Ovary (tissue), 9 donors: ENCODE measurements around the gene MAP2K5. TPM values are rescaled to one million over a fixed set of nuclear protein-coding genes. Genes with fewer than 3 reads are reported as not detected.

Experiments
- DNase-seq, 5 donors: peaks; one replicate each; pipeline ENCODE4 v3.0.0-alpha.2; 2019 to 2020
- H3K27ac ChIP-seq, 2 donors: fragments of 200-600 bp; one replicate each; pipeline versions ENCODE4 v1.5.1 to v1.8.0; 2019 to 2022
- H3K27me3 ChIP-seq: fragments of 200-600 bp; one replicate; pipeline ENCODE4 v1.8.0; 2022
- H3K36me3 ChIP-seq: fragments of 200-600 bp; sonication (generic); one replicate; pipeline ENCODE4 v1.5.1; 2019
- H3K4me1 ChIP-seq: one replicate; pipeline ENCODE4 v1.8.1; 2013; ENCODE audit warnings: mild to moderate bottlenecking, moderate library complexity; ENCODE audit not compliant: insufficient read depth
- H3K4me3 ChIP-seq: fragments of 200-600 bp; sonication (generic); one replicate; pipeline ENCODE4 v1.5.1; 2017
- H3K9me3 ChIP-seq, 2 donors: fragments of 200-600 bp in 1 of 2; sonication (generic) in 1 of 2; one replicate each; pipeline versions ENCODE4 v1.5.1 to v1.8.1; 2013 to 2019; ENCODE audit warnings: mild to moderate bottlenecking in 1 of 2, moderate library complexity in 1 of 2
- EP300 ChIP-seq: sonication (generic); formaldehyde crosslinking; IDR thresholded peaks from one replicate; pipeline ENCODE4 v1.6.1; 2017; ENCODE audit warnings: antibody characterized with exemption
- POLR2A ChIP-seq: fragments of 450-650 bp; IDR thresholded peaks from one replicate; pipeline ENCODE4 v1.6.1; 2017; ENCODE audit warnings: antibody characterized with exemption, mild to moderate bottlenecking, moderate library complexity
- WGBS, 3 donors: extraction: QIAGEN DNeasy Blood & Tissue Kit in 1 of 3; methylation state at CpG; one replicate each; pipeline versions ENCODE4 v1.1.5 to v1.1.7; 2013 to 2017; 5-methylcytosine and 5-hydroxymethylcytosine counted together
- intact Hi-C, 4 donors: fragments of 100-400 bp; cut with DNase I; formaldehyde crosslinking; loops; one replicate each; pipeline versions ENCODE4 v1.11.0 to v1.15.1; 2022 to 2023
- polyA plus RNA-seq, 2 donors: library from polyadenylated mRNA; stranded (reverse); fragments of 200-250 nt in 1 of 2; fragments of 350-450 nt in 1 of 2; fragmentation: Illumina TruSeq in 1 of 2; extraction: RNeasy Lipid Tissue Mini Kit (QIAGEN cat#74804) in 1 of 2; gene quantifications; one replicate each; pipeline ENCODE4 v1.2.3, GENCODE V29; 2013 to 2014
- total RNA-seq, 7 donors: library from RNA; depleted of rRNA in 2 of 7; stranded (reverse); fragments of >200 nt in 2 of 7; fragmentation: NEBNext Ultra II Directional in 3 of 7; extraction: Animal tissue kit (Norgen Biotek cat#: 25700) in 3 of 7; gene quantifications; one replicate each; pipeline versions ENCODE4 v1.1.0 to v1.2.4, GENCODE V29; 2016 to 2023
- TF ChIP-seq, protein P1 (sequence below), 3 donors: fragments of 450-650 bp in 2 of 3; fragments of 200-600 bp in 1 of 3; IDR thresholded peaks; one replicate each; pipeline versions ENCODE4 v1.5.1 to v1.8.0; 2016 to 2022; ENCODE audit warnings: antibody characterized with exemption in 3 of 3, mild to moderate bottlenecking in 1 of 3
- donor health status: DM: no; HTN: no; CAD: no; lungs with moderate emphysema.
- donor health status: DM: no; HTN: no; CAD: no.
- donor health status: Bipolar disorder and iron deficiency.
- donor health status: DM: yes; HTN: yes; CAD: no.
- donor health status: DM: no; HTN: no; CAD: no.
- donor health status: DM: yes; HTN: yes; CAD: no.

Gene MAP2K5
- total and polyA plus RNA-seq, 9 donors = 4.0 to 39.8 (median 23.2) TPM

DNA sequence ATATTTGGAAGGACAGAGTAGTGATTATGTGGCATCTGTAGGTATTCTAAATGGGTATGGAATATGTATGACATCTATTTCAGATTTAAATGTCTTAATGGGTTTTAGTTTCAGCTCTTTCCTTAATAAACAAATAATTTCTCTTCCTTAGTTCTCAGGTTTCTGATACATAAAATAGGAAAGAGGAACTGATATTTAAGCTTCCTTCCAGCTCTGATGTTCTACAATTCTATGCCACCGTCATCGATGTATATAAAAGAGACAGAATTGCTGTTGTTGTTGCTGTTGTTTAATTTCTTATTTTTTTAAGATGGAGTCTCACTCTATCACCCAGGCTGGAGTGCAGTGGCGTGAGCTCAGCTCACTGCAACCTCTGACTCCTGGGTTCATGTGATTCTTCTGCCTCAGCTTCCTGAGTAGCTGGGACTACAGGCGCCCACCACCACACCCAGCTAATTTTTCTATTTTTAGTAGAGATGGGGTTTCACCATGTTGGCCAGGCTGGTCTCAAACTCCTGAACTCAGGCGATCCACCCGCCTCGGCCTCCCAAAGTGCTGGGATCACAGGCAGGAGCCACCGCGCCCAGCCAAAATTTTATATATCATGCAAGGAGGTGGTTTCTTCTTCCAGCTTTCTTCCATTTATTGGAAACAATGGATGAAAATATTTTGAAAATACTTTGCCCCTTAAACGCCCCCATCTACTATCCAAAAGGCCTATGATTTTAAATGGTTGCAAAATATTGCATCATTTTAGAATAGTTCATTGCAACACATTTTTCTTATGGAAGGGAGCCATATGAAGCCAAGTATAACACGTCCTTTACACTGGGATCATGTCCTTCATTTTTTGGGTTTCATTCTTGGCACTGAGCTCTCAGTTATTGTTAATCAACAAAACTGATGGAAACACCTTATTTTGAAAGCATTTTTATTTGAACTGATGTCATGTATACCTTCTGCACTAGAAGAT is 35.4 kb upstream of the MAP2K5 start:
- no peak for DNase-seq
- Histone ChIP-seq H3K27ac (no peak overlapping the region), H3K9me3 (no peaks in the 10 kb centered on the region), H3K27me3 (no peaks in the 10 kb centered on the region), H3K4me1 (no peaks in the 10 kb centered on the region), H3K36me3 (no peaks in the 10 kb centered on the region), H3K4me3 (no peak overlapping the region)
- intact Hi-C loops = loop anchor here in 2 of 4 donors (10.0 kb wide), 1 partner anchor 328 kb away; no protein-coding TSS in a partner anchor
- TF ChIP-seq EP300 (no peak), POLR2A (no peak)
- TF ChIP-seq, protein P1, sequence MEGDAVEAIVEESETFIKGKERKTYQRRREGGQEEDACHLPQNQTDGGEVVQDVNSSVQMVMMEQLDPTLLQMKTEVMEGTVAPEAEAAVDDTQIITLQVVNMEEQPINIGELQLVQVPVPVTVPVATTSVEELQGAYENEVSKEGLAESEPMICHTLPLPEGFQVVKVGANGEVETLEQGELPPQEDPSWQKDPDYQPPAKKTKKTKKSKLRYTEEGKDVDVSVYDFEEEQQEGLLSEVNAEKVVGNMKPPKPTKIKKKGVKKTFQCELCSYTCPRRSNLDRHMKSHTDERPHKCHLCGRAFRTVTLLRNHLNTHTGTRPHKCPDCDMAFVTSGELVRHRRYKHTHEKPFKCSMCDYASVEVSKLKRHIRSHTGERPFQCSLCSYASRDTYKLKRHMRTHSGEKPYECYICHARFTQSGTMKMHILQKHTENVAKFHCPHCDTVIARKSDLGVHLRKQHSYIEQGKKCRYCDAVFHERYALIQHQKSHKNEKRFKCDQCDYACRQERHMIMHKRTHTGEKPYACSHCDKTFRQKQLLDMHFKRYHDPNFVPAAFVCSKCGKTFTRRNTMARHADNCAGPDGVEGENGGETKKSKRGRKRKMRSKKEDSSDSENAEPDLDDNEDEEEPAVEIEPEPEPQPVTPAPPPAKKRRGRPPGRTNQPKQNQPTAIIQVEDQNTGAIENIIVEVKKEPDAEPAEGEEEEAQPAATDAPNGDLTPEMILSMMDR (IDR thresholded peaks at IDR 0.05) = no peak
- WGBS, 3 donors = 85 to 87% (median 85%) methylated on average over 11 of the region's 11 CpGs

DNA sequence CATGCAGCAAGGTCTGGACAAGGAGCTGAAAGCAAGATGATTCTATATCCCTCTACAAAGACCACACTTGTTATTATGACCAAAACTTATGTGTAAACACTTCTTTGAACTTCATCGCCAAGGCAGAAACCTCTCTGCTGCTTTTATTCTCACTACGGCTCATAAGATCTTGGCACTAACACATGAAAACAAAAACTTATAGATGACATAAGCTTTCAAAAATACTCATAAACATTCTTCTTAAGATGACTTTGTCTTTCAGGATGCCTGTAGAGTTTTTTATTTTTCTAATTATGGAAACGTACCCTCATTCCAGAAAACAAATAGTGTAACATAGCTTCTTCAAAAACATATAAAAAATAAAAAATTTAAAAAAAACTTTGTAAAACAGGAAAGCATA is 34.1 kb upstream of the MAP2K5 start:
- Histone ChIP-seq H3K27ac (no peak overlapping the region), H3K36me3 (no peaks in the 10 kb centered on the region), H3K4me3 (no peak overlapping the region), H3K4me1 (no peaks in the 10 kb centered on the region), H3K9me3 (no peaks in the 10 kb centered on the region), H3K27me3 (no peaks in the 10 kb centered on the region)
- TF ChIP-seq EP300 (no peak), POLR2A (no peak)
- TF ChIP-seq, protein P1 (IDR thresholded peaks at IDR 0.05) = no peak
- intact Hi-C loops = loop anchor here in 2 of 4 donors (10.0 kb wide), 1 partner anchor 326 kb away; no protein-coding TSS in a partner anchor
- no peak for DNase-seq
- WGBS, 3 donors = 87 to 94% (median 88%) methylated on average over 3 of the region's 3 CpGs

DNA sequence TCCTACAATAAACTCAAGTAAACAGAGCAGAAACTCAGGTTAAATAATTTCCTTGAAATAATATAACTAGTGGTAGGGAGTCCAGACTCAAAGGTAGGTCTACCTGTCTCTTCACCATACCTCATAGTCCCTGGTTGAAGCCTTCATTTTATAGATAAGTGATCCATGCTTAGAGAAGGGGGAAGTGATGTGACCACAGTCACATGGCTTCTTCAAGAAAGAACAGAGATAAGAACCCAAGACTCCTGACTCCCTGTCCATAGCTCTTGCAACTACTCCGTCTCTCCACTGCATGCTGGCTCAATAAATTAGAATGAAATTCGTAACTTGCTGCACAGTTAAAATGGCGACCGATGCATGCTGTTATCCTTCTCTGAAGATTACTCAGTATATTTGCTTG is 32.6 kb upstream of the MAP2K5 start:
- Histone ChIP-seq H3K27me3 (no peaks in the 10 kb centered on the region), H3K36me3 (no peaks in the 10 kb centered on the region), H3K27ac (no peak overlapping the region), H3K4me1 (no peaks in the 10 kb centered on the region), H3K9me3 (no peaks in the 10 kb centered on the region), H3K4me3 (no peak overlapping the region)
- intact Hi-C loops = loop anchor here in 2 of 4 donors (10.0 kb wide), 1 partner anchor 325 kb away; no protein-coding TSS in a partner anchor
- TF ChIP-seq, protein P1 (IDR thresholded peaks at IDR 0.05) = no peak
- WGBS, 3 donors = 93 to 97% (median 95%) methylated on average over 4 of the region's 4 CpGs
- DNase-seq = no peak

DNA sequence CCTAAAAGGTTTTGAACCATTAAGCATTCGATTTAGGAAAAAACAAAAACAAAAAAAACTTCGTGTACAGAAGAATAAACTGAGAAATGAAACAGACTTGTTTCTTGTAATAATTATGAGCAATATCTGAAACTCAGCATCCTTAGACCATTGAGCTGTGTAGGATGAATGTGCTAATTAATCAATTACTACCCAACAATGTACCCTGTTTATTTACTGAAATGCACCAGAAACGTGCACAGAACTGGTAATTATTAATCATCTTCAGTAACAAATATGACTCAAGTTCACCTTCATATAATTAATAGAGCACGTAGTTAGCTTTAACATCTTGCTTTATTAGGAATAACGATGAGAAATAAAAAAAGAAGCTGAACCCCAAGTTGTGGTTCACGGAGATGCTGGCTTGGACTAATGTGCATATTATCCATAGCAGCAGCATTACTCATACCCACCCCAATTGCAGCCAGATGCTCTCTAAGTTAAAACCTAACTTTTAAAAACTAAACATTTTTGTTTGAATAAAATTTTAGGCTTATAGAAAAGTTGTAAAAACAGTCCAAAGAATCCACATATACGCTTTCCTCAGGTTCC is 31.8 kb upstream of the MAP2K5 start:
- no peak for DNase-seq
- Histone ChIP-seq H3K27ac (no peak overlapping the region), H3K4me3 (no peak overlapping the region), H3K36me3 (no peaks in the 10 kb centered on the region), H3K27me3 (no peaks in the 10 kb centered on the region), H3K9me3 (no peaks in the 10 kb centered on the region), H3K4me1 (no peaks in the 10 kb centered on the region)
- 71 to 83% (median 78%) methylated on average over 7 of the region's 7 CpGs for WGBS, 3 donors
- intact Hi-C loops = no loop called here
- TF ChIP-seq, protein P1 (IDR thresholded peaks at IDR 0.05) = no peak
- TF ChIP-seq EP300 (no peak), POLR2A (no peak)
